DMS79 (cell line): ENCODE measurements around the gene SLIT3.

ENCODE experiments used
- DNase-seq: peaks from one replicate; lab custom pipeline; 2025; lab: John Stamatoyannopoulos, UW

The SLIT3 gene

GRCh38 chr5:169080448-169080911 lies 220.5 kb downstream of the SLIT3 start:
- peak; percentile 36 for DNase-seq

GRCh38 chr5:169079697-169080096 lies 221.2 kb downstream of the SLIT3 start:
- no peak for DNase-seq

- no peak for DNase-seq
These were observed 226.1 kb downstream of the SLIT3 start for GRCh38 chr5:169074839-169075238.

GRCh38 chr5:169072233-169072632 lies 228.7 kb downstream of the SLIT3 start:
- no peak for DNase-seq

GRCh38 chr5:169070413-169070812 lies 230.5 kb downstream of the SLIT3 start:
- no peak for DNase-seq

GRCh38 chr5:169067751-169068173 lies 233.2 kb downstream of the SLIT3 start:
- DNase-seq: no peak

GRCh38 chr5:169065400-169065799 lies 235.5 kb downstream of the SLIT3 start:
- no peak for DNase-seq

- peak; percentile 20 for DNase-seq
These were observed 236.8 kb downstream of the SLIT3 start for GRCh38 chr5:169064093-169064492.

GRCh38 chr5:169063316-169063953 lies 237.5 kb downstream of the SLIT3 start:
- no peak for DNase-seq

GRCh38 chr5:169062690-169063089 lies 238.2 kb downstream of the SLIT3 start:
- no peak for DNase-seq

GRCh38 chr5:169054506-169054905 lies 246.4 kb downstream of the SLIT3 start:
- no peak for DNase-seq

GRCh38 chr5:169052207-169052606 lies 248.7 kb downstream of the SLIT3 start:
- DNase-seq: no peak

- no peak for DNase-seq
These were observed 249.6 kb downstream of the SLIT3 start for GRCh38 chr5:169051351-169051750.

- DNase-seq: no peak
These were observed 250.3 kb downstream of the SLIT3 start for GRCh38 chr5:169050636-169051035.

GRCh38 chr5:169050146-169050571 lies 250.8 kb downstream of the SLIT3 start:
- DNase-seq: no peak

GRCh38 chr5:169049712-169050111 lies 251.2 kb downstream of the SLIT3 start:
- no peak for DNase-seq

GRCh38 chr5:169048181-169049125 lies 252.5 kb downstream of the SLIT3 start:
- DNase-seq: no peak

- no peak for DNase-seq
These were observed 256.0 kb downstream of the SLIT3 start for GRCh38 chr5:169044962-169045361.

- no peak for DNase-seq
These were observed 259.8 kb downstream of the SLIT3 start for GRCh38 chr5:169041180-169041579.

GRCh38 chr5:169039592-169039991 lies 261.3 kb downstream of the SLIT3 start:
- DNase-seq: no peak

GRCh38 chr5:169037466-169037865 lies 263.5 kb downstream of the SLIT3 start:
- DNase-seq: no peak

- DNase-seq: no peak
These were observed 264.7 kb downstream of the SLIT3 start for GRCh38 chr5:169036079-169036805.
